OCI-LY1 (cell line): ENCODE results near the gene VCX2.

Source experiments
- H2AFZ ChIP-seq: fragments of 200-600 bp; sonication (generic), shearing (Covaris generic); 2 replicates; pipeline ENCODE4 v1.6.0; 2014; ENCODE audit warnings: antibody characterized with exemption, mild to moderate bottlenecking, low read length
- H3F3A ChIP-seq: fragments of 200-600 bp; sonication (generic), shearing (Covaris generic); 2 replicates; pipeline ENCODE4 v1.6.0; 2014; ENCODE audit warnings: mild to moderate bottlenecking, antibody characterized with exemption, low read length, moderate library complexity; ENCODE audit not compliant: insufficient read depth
- H3K27ac ChIP-seq: fragments of 200-600 bp; sonication (generic); 2 replicates; pipeline ENCODE4 v1.5.1; 2014; ENCODE audit warnings: low read length, mixed run types, mild to moderate bottlenecking, low read depth; ENCODE audit not compliant: poor library complexity, severe bottlenecking
- H3K27me3 ChIP-seq: fragments of 200-600 bp; sonication (generic); 2 replicates; pipeline ENCODE4 v1.6.0; 2014; ENCODE audit warnings: antibody characterized with exemption, mild to moderate bottlenecking, low read length, moderate library complexity; ENCODE audit not compliant: insufficient read depth
- H3K36me3 ChIP-seq: fragments of 200-600 bp; sonication (generic); 2 replicates; pipeline ENCODE4 v1.6.1; 2014; ENCODE audit warnings: mild to moderate bottlenecking, antibody characterized with exemption, low read length, moderate library complexity, mixed read lengths; ENCODE audit not compliant: insufficient read depth
- H3K4me1 ChIP-seq: fragments of 200-600 bp; sonication (generic); 2 replicates; pipeline ENCODE4 v1.5.1; 2014; ENCODE audit warnings: mild to moderate bottlenecking, low read length, moderate library complexity; ENCODE audit not compliant: insufficient read depth, severe bottlenecking
- H3K4me2 ChIP-seq: fragments of 200-600 bp; sonication (generic), shearing (Covaris generic); 2 replicates; pipeline ENCODE4 v1.6.1; 2014; ENCODE audit warnings: low read length
- H3K4me3 ChIP-seq: fragments of 200-600 bp; sonication (generic); 2 replicates; pipeline ENCODE4 v1.5.1; 2014; ENCODE audit warnings: low read length, low read depth, mild to moderate bottlenecking, mixed read lengths; ENCODE audit not compliant: poor library complexity, severe bottlenecking
- H3K79me2 ChIP-seq: fragments of 200-600 bp; shearing (Covaris generic); 2 replicates; pipeline ENCODE4 v1.6.1; 2016; ENCODE audit warnings: mixed run types, low read length, mixed read lengths; ENCODE audit not compliant: insufficient read depth
- H3K9ac ChIP-seq: fragments of 200-600 bp; sonication (generic), shearing (Covaris generic); 2 replicates; pipeline ENCODE4 v1.6.1; 2014; ENCODE audit warnings: mild to moderate bottlenecking, low read length, mixed read lengths
- H3K9me2 ChIP-seq: fragments of 200-600 bp; sonication (generic), shearing (Covaris generic); 2 replicates; pipeline ENCODE4 v1.6.1; 2014; ENCODE audit warnings: low read depth, mild to moderate bottlenecking, low read length, mixed read lengths
- H3K9me3 ChIP-seq: fragments of 200-600 bp; shearing (Covaris generic); 2 replicates; pipeline ENCODE4 v1.6.1; 2014; ENCODE audit warnings: low read length, mixed read lengths
- H4K20me1 ChIP-seq: fragments of 200-600 bp; sonication (generic), shearing (Covaris generic); 2 replicates; pipeline ENCODE4 v1.6.0; 2016; ENCODE audit warnings: mild to moderate bottlenecking, low read length; ENCODE audit not compliant: insufficient read depth
- EZH2 ChIP-seq: fragments of 200-600 bp; sonication (generic), shearing (Covaris generic); IDR thresholded peaks from 2 replicates; pipeline ENCODE4 v1.8.0; 2017; ENCODE audit warnings: borderline replicate concordance, mixed run types, mild to moderate bottlenecking, antibody characterized with exemption, low read length, moderate library complexity, mixed read lengths
- TF ChIP-seq, protein P1 (sequence below): fragments of 200-600 bp; sonication (generic), shearing (Covaris generic); IDR thresholded peaks from 2 replicates; pipeline ENCODE4 v1.5.1; 2017; ENCODE audit warnings: mild to moderate bottlenecking, antibody characterized with exemption, low read length, moderate library complexity, mixed read lengths

The VCX2 gene

DNA sequence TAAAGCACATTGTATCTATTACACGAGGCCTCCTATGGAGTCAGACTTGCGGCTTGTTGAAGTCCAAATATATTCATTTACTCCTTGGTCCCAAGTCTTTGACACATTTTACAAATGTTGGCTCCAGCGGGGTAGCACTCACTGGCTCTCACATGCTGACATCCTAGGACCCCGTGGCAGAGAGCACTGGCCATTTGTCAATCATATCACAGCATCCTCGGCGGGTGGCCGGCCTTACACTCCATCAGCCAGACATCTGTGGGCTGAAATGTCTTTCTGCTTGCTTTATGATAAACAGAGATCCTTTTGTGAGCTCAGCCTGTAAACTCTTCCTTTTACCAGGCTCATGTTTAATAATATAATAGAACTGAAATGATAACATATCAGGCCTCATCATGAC, 25.7 kb upstream of the VCX2 start:
- H4K20me1 ChIP-seq, result no peaks in the 10 kb centered on the region

DNA sequence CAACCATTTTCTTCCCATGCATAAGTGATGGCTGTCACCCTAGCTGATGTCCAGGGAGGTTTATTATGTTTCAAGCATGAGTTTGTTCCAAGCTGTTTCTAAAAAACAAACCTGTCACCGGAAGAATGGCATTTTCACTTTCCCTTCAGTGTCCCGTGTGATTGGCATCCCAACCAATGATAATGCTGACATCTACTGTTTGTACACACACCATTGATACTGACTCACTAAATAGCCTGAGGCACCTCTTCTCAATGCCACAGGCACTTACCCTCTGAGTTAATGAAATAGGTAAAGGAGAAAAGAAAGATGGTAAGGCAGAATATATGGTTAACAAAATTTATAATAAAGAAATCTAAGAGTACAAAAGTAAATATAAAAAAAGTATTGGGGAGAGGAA, 23.1 kb upstream of the VCX2 start:
- Histone ChIP-seq H3K4me2 (no peak overlapping the region), H3K4me3 (no peak overlapping the region), H2AFZ (no peak overlapping the region), H4K20me1 (no peaks in the 10 kb centered on the region), H3K79me2 (no peaks in the 10 kb centered on the region), H3K4me1 (no peaks in the 10 kb centered on the region), H3F3A (no peaks in the 10 kb centered on the region), H3K27me3 (no peaks in the 10 kb centered on the region), H3K9me3 (no peaks in the 10 kb centered on the region), H3K9ac (no peak overlapping the region), H3K36me3 (no peaks in the 10 kb centered on the region), H3K9me2 (no peaks in the 10 kb centered on the region), H3K27ac (no peak overlapping the region)
- TF ChIP-seq EZH2, result no peak
- TF ChIP-seq, protein P1, sequence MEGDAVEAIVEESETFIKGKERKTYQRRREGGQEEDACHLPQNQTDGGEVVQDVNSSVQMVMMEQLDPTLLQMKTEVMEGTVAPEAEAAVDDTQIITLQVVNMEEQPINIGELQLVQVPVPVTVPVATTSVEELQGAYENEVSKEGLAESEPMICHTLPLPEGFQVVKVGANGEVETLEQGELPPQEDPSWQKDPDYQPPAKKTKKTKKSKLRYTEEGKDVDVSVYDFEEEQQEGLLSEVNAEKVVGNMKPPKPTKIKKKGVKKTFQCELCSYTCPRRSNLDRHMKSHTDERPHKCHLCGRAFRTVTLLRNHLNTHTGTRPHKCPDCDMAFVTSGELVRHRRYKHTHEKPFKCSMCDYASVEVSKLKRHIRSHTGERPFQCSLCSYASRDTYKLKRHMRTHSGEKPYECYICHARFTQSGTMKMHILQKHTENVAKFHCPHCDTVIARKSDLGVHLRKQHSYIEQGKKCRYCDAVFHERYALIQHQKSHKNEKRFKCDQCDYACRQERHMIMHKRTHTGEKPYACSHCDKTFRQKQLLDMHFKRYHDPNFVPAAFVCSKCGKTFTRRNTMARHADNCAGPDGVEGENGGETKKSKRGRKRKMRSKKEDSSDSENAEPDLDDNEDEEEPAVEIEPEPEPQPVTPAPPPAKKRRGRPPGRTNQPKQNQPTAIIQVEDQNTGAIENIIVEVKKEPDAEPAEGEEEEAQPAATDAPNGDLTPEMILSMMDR, result no peak

More for the DNA sequence above, 25.7 kb upstream of the VCX2 start:
- no peaks in the 10 kb centered on the region for H3K4me1 ChIP-seq
- no peaks in the 10 kb centered on the region for H3K79me2 ChIP-seq
- no peaks in the 10 kb centered on the region for H3K36me3 ChIP-seq
- H3K9ac ChIP-seq, result no peak overlapping the region
- no peaks in the 10 kb centered on the region for H3K9me3 ChIP-seq
- H3K27me3 ChIP-seq, result no peaks in the 10 kb centered on the region
- H2AFZ ChIP-seq, result no peak overlapping the region
- H3F3A ChIP-seq, result no peaks in the 10 kb centered on the region
- H3K27ac ChIP-seq, result no peak overlapping the region
- H3K4me2 ChIP-seq, result no peak overlapping the region
- no peak overlapping the region for H3K4me3 ChIP-seq
- no peaks in the 10 kb centered on the region for H3K9me2 ChIP-seq
- no peak for TF ChIP-seq EZH2
- TF ChIP-seq, protein P1, result no peak

DNA sequence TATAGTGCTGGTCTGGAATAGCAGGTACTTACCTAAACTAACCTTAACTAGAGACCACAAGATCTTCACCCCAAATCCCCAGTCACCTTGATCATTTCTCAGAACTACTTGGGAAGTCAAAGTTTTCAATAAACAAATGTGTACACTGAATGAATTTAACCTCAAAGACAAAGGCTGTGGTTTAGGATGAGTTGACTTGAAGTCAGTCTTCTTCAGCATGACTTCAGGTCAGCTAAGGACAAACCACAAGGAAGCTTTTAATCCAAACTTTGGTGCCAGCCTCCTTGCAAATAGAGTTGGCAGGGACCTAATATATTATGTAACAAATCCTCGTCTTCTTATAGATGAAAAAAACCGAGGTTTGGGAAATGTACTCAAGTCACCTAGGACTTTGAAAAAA, 21.2 kb upstream of the VCX2 start:
- no peaks in the 10 kb centered on the region for H3F3A ChIP-seq
- no peak overlapping the region for H3K9ac ChIP-seq
- no peaks in the 10 kb centered on the region for H4K20me1 ChIP-seq
- no peak overlapping the region for H3K4me3 ChIP-seq
- no peak overlapping the region for H3K4me2 ChIP-seq
- H3K27me3 ChIP-seq, result no peaks in the 10 kb centered on the region
- no peaks in the 10 kb centered on the region for H3K9me3 ChIP-seq
- no peaks in the 10 kb centered on the region for H3K36me3 ChIP-seq
- H3K9me2 ChIP-seq, result no peaks in the 10 kb centered on the region
- H2AFZ ChIP-seq, result no peak overlapping the region
- H3K4me1 ChIP-seq, result no peaks in the 10 kb centered on the region
- H3K79me2 ChIP-seq, result no peaks in the 10 kb centered on the region
- no peak overlapping the region for H3K27ac ChIP-seq
- TF ChIP-seq, protein P1, result no peak
- TF ChIP-seq EZH2, result no peak
